ENCODE results near the gene TMEM97.
A peak's percentile ranks its signal among the peaks of the same experiment; 100 is the strongest.
"Not testable (repeated sequence)": the region's sequence is repeated elsewhere in the genome, so short reads cannot be mapped to it uniquely, and the experiment has no call there.

TMEM97 gene

DNA sequence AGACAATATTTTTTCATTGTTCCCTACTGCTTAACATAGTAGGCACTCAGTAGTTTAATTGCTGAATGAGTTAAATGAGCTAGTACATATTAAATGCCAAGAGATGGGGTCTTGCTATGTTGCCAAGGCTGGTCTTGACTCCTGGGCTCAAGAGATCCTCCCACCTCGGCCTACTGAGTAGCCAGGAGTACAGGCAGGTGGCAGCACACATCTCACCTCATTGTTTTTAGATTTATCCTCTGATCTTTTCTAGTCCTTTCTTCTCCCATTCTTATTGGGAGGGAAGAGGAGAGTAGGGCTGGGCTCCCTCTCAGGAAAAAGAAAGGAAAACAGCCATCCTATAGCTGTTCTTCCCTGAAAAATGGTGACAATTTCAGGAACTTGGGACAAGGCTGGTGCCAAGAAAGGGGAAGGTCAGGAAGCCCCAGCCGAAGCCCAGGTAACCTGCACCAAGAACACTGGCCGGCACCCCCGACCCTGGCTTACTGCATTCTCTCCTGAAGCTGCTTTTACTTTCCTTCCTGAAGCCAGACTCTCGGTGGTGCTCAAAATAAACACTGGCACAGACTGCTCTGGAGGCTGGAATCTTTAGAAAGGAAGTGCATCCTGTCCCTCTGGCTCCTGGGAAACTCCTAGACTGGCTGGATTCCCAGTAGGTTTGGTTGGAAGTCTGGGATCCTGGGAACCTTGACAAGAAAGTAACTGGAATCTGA lies 19.2 kb downstream of the TMEM97 start:
- TF ChIP-seq POLR2A (IDR thresholded peaks at IDR 0.05; ENCODE audit: low read length) = no peak

DNA sequence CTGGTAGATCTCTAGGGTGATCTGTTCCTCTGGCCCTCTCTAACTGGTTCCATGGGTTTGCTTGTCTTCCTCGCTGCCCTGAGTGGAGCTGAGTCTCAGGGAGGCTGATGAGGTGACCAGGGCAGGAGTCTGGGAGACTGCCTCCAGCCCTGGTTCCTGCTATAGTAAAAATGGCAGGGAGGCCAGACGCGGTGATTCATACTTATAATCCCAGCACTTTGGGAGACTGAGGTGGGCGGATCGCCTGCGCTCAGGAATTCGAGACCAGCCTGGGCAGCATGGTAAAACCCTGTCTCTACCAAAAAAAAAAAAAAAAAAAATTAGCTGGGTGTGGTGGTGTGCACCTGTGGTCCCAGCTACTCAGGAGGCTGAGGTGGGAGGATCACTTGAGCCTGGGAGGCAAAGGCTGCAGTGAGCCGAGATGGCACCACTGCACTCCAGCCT lies 19.8 kb downstream of the TMEM97 start:
- not testable (repeated sequence) for DNase-seq

More for the DNA sequence above, 19.2 kb downstream of the TMEM97 start:
- DNase-seq = no peak

DNA sequence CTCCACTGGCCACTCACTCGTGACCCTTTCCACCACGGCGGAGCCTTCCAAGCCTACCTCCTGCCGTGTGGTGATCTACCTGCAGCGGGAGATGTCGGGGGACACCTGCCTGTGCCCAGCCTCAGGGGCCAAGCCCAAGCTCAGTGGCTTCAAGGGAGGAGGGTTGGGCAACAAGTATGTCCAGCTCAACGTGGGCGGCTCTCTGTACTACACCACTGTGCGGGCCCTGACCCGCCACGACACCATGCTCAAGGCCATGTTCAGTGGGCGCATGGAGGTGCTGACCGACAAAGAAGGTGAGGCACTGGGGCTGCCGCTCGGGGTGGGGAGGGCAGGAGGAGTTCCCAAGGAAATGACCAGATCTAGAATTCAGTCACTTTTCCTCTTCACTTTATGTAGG lies 20.4 kb downstream of the TMEM97 start:
- TF ChIP-seq POLR2A (IDR thresholded peaks at IDR 0.05; ENCODE audit: low read length) (no peak), GATA1 (IDR thresholded peaks at IDR 0.05; ENCODE audit: low read depth, low read length) (no peak)
- DNase-seq = no peak

DNA sequence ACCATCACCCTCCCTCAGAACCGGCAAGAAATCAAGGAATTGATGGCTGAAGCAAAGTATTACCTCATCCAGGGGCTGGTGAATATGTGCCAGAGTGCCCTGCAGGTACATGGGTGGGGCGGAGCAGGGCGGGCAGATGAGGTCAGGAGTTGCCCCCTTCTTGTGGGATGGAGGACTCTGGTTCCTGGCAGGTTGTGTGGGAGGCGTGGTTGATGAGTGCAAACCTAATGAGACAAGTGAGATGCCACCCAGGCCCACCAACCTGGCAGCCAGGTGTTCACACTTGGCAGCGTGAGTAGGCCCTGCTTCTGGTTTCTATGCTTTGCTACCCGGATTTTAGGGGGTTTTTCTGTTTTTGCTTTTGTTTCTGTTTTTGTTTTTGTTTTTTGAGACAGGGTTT lies 21.4 kb downstream of the TMEM97 start:
- no peak for DNase-seq
- no peak for TF ChIP-seq POLR2A (IDR thresholded peaks at IDR 0.05; ENCODE audit: low read length)
- no peak for TF ChIP-seq GATA1 (IDR thresholded peaks at IDR 0.05; ENCODE audit: low read depth, low read length)

DNA sequence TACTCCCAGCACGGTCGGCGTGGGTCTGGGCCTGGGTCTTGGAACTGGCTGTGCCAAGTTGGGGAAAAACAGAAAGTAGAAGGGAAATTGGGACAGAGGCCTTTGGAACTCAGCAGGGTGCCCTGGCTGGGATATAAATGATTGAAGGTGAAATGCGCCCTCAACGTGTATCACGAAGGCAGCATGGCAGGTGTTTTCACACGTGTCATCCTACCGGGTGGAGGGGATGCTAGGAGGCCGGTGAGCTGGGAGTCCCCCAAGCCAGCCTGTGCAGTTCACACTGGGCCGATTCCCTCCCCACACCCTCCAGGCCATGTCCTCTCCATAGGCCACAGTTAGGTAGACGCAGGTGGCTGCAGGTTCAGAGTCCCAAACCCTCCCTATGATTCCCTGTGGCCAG lies 22.5 kb downstream of the TMEM97 start:
- TF ChIP-seq GATA1 (IDR thresholded peaks at IDR 0.05; ENCODE audit: low read depth, low read length) = no peak
- no peak for TF ChIP-seq POLR2A (IDR thresholded peaks at IDR 0.05; ENCODE audit: low read length)
- no peak for DNase-seq

DNA sequence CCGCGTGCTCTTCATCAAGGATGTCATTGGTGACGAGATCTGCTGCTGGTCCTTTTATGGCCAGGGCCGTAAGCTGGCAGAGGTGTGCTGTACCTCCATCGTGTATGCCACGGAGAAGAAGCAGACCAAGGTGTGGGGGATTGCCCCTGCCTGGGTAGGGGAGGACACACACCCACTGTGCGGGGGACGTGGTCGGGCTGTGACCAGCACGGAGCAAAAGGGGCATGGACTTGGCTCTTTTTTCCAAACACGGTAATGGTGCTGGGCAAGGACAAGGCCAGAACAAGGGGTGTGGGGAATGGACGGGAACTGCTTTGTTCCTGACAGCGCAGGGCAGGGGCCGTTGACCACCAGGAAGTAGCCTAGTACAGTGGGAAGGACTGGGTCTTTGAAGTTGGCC lies 23.3 kb downstream of the TMEM97 start:
- DNase-seq = no peak
- TF ChIP-seq POLR2A (IDR thresholded peaks at IDR 0.05; ENCODE audit: low read length) = no peak
- TF ChIP-seq GATA1 (IDR thresholded peaks at IDR 0.05; ENCODE audit: low read depth, low read length) = no peak

DNA sequence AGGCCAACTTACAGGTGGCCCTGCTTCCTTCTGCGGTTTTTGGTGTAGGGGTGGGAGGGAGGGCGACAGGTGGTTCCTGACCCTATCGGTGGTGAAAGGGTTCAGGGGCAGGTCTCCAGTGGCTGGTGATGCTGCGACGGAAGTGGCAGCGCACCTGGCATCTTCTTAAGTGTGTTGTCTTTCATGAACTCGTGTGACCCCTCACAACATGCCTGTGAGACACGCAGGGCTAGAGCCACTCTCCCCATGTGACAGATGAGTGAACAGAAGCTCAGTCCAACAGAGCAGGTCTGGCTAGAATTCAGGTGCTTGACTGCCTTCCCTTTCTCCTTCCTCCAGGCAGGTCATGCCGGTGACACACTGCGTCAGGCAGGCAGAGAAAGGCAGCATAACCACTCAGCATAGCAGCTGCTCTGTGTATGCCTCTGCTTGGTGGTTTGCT lies 24.5 kb downstream of the TMEM97 start:
- no peak for DNase-seq
- TF ChIP-seq GATA1 (IDR thresholded peaks at IDR 0.05; ENCODE audit: low read depth, low read length) (no peak), POLR2A (IDR thresholded peaks at IDR 0.05; ENCODE audit: low read length) (peak; percentile 18)

DNA sequence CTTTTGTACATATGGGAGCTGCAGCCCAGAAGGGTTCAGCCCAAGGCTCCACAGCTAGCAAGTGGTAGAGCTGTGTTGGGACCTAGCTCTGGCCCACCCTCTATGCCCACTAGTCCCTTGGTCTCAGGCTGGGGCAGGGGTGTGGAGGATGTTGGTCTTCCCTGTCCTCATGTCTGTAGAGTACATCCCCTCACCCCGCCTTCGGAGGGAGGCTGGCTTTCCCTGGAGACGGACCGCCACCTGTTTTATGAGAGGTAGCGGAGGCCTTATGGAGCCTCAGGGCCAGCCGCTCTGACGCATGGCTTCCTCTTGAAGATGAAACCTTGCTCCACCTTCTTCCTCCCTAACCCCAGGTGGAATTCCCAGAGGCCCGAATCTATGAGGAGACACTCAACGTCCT lies 25.0 kb downstream of the TMEM97 start:
- no peak for TF ChIP-seq POLR2A (IDR thresholded peaks at IDR 0.05; ENCODE audit: low read length)
- TF ChIP-seq GATA1 (IDR thresholded peaks at IDR 0.05; ENCODE audit: low read depth, low read length) = no peak
- DNase-seq = no peak

DNA sequence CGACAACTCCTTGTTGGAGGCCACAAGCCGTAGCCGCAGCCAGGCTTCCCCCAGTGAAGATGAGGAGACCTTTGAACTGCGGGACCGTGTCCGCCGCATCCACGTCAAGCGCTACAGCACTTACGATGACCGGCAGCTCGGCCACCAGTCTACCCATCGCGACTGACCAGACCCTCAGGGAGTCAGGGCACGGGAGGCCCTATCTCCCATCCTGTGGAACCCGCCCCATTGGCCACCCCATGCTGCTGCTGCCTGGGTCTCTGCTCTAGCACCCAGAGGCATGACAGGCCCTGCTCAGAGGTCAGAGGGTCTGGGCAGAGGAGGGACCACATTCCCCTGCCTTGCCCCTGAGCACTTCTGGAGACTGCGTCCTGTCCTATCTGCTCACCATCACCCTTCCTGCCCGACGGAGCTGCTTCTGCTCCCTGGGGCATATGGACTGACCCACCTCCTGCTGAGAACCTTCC lies 25.5 kb downstream of the TMEM97 start:
- no peak for DNase-seq
- TF ChIP-seq POLR2A (IDR thresholded peaks at IDR 0.05; ENCODE audit: low read length) (no peak), GATA1 (IDR thresholded peaks at IDR 0.05; ENCODE audit: low read depth, low read length) (no peak)

DNA sequence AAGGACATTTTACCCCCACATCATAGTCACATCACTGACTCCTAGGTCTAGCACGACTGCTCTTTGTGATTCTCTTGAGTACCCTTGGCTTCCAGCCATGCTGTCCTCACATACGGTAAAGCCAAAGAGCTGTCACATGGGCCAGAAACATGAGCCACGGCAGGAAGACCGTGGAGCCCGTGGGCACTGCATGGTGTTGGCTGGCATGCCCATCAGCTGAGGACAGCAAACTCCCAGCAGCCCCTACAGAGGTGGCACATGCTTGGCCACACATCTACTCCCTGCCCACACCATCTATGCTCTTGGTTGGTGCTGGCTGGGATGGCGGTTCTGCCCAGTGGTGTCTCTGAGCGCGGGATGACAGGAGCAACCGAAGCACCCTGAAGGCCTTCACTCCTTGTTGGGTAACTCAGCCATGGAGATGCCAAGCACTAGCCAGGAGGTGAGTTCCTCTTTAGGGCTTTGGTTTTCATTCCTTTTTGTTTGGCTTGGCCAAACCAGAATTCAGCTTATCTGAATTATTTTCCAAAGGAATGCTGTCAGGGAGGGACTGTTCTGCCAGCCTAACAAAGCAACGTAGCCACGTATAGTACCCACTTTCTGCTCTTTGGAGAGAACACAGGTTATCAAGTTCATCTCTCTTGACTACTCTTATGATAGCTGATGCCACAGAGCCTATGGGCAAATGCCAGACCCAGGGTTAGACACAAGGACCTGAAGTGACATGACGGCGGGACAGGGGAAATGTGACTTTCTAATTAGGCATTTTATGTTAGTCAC lies 26.6 kb downstream of the TMEM97 start:
- no peak for DNase-seq
- no peak for TF ChIP-seq GATA1 (IDR thresholded peaks at IDR 0.05; ENCODE audit: low read depth, low read length)
- no peak for TF ChIP-seq POLR2A (IDR thresholded peaks at IDR 0.05; ENCODE audit: low read length)

DNA sequence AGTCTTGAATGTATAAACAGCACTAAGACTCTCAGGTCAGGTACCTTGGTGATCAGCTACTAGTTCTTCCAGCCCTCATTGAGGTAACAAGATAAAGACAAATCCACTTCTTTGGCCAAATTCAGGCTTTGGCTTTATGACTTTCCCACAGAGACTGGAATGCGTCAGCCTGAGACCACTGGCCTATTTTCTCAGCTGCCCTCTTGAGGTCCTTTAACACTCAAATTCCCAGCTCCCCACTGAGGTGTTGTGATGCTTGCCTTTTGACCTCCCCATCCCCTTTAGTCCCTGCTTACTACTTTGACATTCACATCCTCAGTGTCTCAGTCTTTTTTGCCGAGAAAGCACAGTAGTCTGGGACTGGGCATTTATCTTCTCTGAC lies 27.2 kb downstream of the TMEM97 start:
- DNase-seq = no peak
- no peak for TF ChIP-seq POLR2A (IDR thresholded peaks at IDR 0.05; ENCODE audit: low read length)
- TF ChIP-seq GATA1 (IDR thresholded peaks at IDR 0.05; ENCODE audit: low read depth, low read length) = no peak

DNA sequence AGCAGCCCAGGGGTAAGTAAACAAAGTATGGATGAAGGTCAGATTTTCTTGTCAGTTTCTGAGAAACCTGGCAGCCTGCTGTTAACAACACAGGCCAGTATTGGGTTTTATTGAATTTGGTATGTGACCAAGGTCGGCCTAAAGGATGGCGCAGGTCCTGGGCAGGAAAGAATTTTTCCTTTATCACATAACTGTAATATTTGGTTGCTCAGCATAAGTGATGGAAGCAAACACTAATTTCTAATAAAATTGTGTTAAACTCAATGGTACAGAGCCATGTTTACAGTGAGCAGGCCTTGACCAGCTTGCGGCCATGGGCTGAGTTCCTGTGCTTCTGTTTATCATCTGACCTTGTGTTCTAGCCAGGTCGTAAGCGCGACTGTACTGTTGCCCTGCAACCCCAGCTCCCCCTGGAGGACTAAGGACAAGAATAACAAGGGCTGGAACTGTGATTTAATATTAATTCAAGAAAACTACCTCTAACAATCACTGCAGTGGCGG lies 27.8 kb downstream of the TMEM97 start:
- TF ChIP-seq GATA1 (IDR thresholded peaks at IDR 0.05; ENCODE audit: low read depth, low read length) = no peak
- TF ChIP-seq POLR2A (IDR thresholded peaks at IDR 0.05; ENCODE audit: low read length) = no peak

DNA sequence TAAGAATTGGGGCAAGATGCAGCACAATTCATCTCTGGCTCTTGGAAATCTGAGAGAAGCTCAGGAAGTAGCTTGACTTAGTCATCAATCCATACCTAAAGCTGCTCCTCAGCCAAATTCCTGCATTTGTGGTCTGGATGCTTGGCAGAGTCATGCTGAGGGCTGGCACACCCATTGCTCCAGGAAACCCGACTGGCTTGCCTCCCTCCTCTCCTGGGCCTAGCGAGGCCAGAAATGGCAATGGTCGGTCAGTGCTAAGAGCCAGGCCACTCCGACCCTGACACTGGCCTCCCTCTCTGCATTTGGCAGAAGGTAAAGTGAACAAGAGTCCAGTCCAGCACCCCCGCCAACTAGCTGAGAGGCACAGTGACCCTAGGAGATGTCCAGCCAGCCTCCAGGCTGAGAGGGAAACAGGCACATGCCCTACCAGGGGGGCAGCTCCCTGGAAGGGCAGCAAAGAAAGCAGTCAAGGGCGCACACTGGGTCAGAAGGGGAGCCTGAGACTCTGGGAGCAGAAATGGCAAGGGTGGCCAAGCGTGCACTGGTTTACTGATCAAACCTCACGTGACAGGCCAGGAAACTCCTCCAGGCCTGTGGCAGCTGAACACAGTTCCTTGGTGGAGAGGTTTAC lies 28.4 kb downstream of the TMEM97 start:
- TF ChIP-seq POLR2A (IDR thresholded peaks at IDR 0.05; ENCODE audit: low read length) (peak; percentile 15), GATA1 (IDR thresholded peaks at IDR 0.05; ENCODE audit: low read depth, low read length) (no peak)
- DNase-seq = no peak

More for the DNA sequence above, 27.8 kb downstream of the TMEM97 start:
- peak in 1 of 2 experiments; percentile 26 for DNase-seq

DNA sequence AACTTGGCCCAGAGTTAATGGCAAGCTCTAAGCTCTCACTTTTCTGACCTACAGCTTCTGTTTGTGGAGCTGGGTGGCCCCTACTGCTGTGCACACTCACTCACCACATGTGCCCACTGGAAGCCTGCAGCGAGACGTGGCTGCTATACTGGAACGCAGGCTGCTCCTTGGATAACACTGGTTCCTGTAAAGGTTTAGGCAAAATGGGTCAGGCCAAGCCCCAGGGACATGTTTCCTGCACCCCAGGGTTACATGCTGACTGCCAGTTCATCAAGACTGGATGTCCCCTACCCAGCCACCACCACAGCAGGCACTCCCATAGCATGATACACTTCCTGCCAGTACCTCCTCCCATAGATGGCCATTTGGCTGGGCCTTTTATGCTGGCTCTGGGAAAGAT lies 30.0 kb downstream of the TMEM97 start:
- no peak for DNase-seq
- no peak for TF ChIP-seq POLR2A (IDR thresholded peaks at IDR 0.05; ENCODE audit: low read length)
- TF ChIP-seq GATA1 (IDR thresholded peaks at IDR 0.05; ENCODE audit: low read depth, low read length) = no peak

Measured in erythroblast (primary cell).